HEK293 (cell line): ENCODE results near the gene MCM7.

Source experiments
- BCL11B ChIP-seq: fragments of 450-650 bp; formaldehyde crosslinking; IDR thresholded peaks from 2 replicates; pipeline ENCODE4 v1.5.1; 2016; ENCODE audit warnings: low read depth, missing biosample characterization, missing genetic modification characterization
- BCL6B ChIP-seq: fragments of 450-650 bp; formaldehyde crosslinking; IDR thresholded peaks from 2 replicates; pipeline ENCODE4 v1.5.1; 2017; ENCODE audit warnings: missing biosample characterization, missing genetic modification characterization
- KLF9 ChIP-seq: fragments of 450-650 bp; formaldehyde crosslinking; IDR thresholded peaks from 2 replicates; pipeline ENCODE4 v1.5.1; 2016; ENCODE audit warnings: missing biosample characterization, missing genetic modification characterization, low read depth
- SETDB1 ChIP-seq: IDR thresholded peaks from one replicate; pipeline ENCODE4 v1.6.1; 2017; ENCODE audit warnings: mild to moderate bottlenecking, low read length, moderate library complexity, mixed read lengths; ENCODE audit not compliant: insufficient read length
- SP7 ChIP-seq: fragments of 450-650 bp; formaldehyde crosslinking; IDR thresholded peaks from 2 replicates; pipeline ENCODE4 v1.5.1; 2016; ENCODE audit warnings: missing biosample characterization, missing genetic modification characterization
- ZBTB20 ChIP-seq: fragments of 450-650 bp; formaldehyde crosslinking; IDR thresholded peaks from 2 replicates; pipeline ENCODE4 v1.5.1; 2016; ENCODE audit warnings: missing biosample characterization, missing genetic modification characterization
- ZBTB26 ChIP-seq: fragments of 450-650 bp; formaldehyde crosslinking; optimal IDR thresholded peaks from 2 replicates; pipeline ENCODE3; 2016; ENCODE audit warnings: missing biosample characterization, mild to moderate bottlenecking, missing genetic modification characterization
- ZFP41 ChIP-seq: fragments of 450-650 bp; formaldehyde crosslinking; IDR thresholded peaks from 2 replicates; pipeline ENCODE4 v1.5.1; 2016; ENCODE audit warnings: missing biosample characterization, missing genetic modification characterization, borderline replicate concordance
- ZNF112 ChIP-seq: fragments of 450-650 bp; formaldehyde crosslinking; IDR thresholded peaks from 2 replicates; pipeline ENCODE4 v1.5.0; 2017; ENCODE audit warnings: missing biosample characterization, missing genetic modification characterization
- ZNF140 ChIP-seq: fragments of 450-650 bp; formaldehyde crosslinking; IDR thresholded peaks from 2 replicates; pipeline ENCODE4 v1.5.1; 2016; ENCODE audit warnings: missing biosample characterization, missing genetic modification characterization
- ZNF157 ChIP-seq: fragments of 450-650 bp; formaldehyde crosslinking; IDR thresholded peaks from 2 replicates; pipeline ENCODE4 v1.5.1; 2016; ENCODE audit warnings: missing biosample characterization, missing genetic modification characterization
- ZNF2 ChIP-seq: fragments of 450-650 bp; formaldehyde crosslinking; IDR thresholded peaks from 2 replicates; pipeline ENCODE4 v1.5.1; 2016; ENCODE audit warnings: missing biosample characterization, missing genetic modification characterization
- ZNF26 ChIP-seq: fragments of 450-650 bp; formaldehyde crosslinking; IDR thresholded peaks from 2 replicates; pipeline ENCODE4 v1.5.1; 2016; ENCODE audit warnings: missing biosample characterization, missing genetic modification characterization
- ZNF274 ChIP-seq, 2 experiments: fragments of 200-500 bp in 1 of 2; fragments of 450-650 bp in 1 of 2; sonication (Bioruptor generic) in 1 of 2; formaldehyde crosslinking in 1 of 2; IDR thresholded peaks; 2 replicates each; pipeline versions ENCODE4 v1.5.1 to v1.6.1; 2014 to 2016; ENCODE audit warnings: borderline replicate concordance in 1 of 2, inconsistent platforms in 1 of 2, low read length in 1 of 2, missing biosample characterization in 1 of 2, missing genetic modification characterization in 1 of 2
- ZNF280D ChIP-seq: fragments of 450-650 bp; formaldehyde crosslinking; IDR thresholded peaks from 2 replicates; pipeline ENCODE4 v1.5.1; 2016; ENCODE audit warnings: missing biosample characterization, missing genetic modification characterization
- ZNF292 ChIP-seq: fragments of 450-650 bp; formaldehyde crosslinking; IDR thresholded peaks from 2 replicates; pipeline ENCODE4 v1.5.1; 2016; ENCODE audit warnings: low read depth, missing biosample characterization, missing genetic modification characterization, borderline replicate concordance
- ZNF354C ChIP-seq: fragments of 450-650 bp; formaldehyde crosslinking; IDR thresholded peaks from 2 replicates; pipeline ENCODE4 v1.5.1; 2016; ENCODE audit warnings: missing biosample characterization, missing genetic modification characterization, low read depth, borderline replicate concordance
- ZNF394 ChIP-seq: fragments of 450-650 bp; formaldehyde crosslinking; IDR thresholded peaks from 2 replicates; pipeline ENCODE4 v1.5.1; 2016; ENCODE audit warnings: missing biosample characterization, missing genetic modification characterization, mild to moderate bottlenecking, moderate library complexity, borderline replicate concordance
- ZNF416 ChIP-seq: fragments of 450-650 bp; formaldehyde crosslinking; IDR thresholded peaks from 2 replicates; pipeline ENCODE4 v1.5.1; 2016; ENCODE audit warnings: missing biosample characterization, missing genetic modification characterization
- ZNF513 ChIP-seq: fragments of 450-650 bp; IDR thresholded peaks from 2 replicates; pipeline ENCODE4 v1.5.1; 2018; ENCODE audit warnings: missing biosample characterization, missing genetic modification characterization
- ZNF514 ChIP-seq: fragments of 450-650 bp; formaldehyde crosslinking; IDR thresholded peaks from 2 replicates; pipeline ENCODE4 v1.5.1; 2016; ENCODE audit warnings: missing biosample characterization, missing genetic modification characterization
- ZNF544 ChIP-seq: fragments of 450-650 bp; formaldehyde crosslinking; IDR thresholded peaks from 2 replicates; pipeline ENCODE4 v1.5.0; 2017; ENCODE audit warnings: missing biosample characterization, missing genetic modification characterization
- ZNF660 ChIP-seq: fragments of 450-650 bp; IDR thresholded peaks from 2 replicates; pipeline ENCODE4 v1.5.1; 2018; ENCODE audit warnings: missing biosample characterization, mild to moderate bottlenecking, missing genetic modification characterization
- ZNF76 ChIP-seq: fragments of 450-650 bp; formaldehyde crosslinking; IDR thresholded peaks from 2 replicates; pipeline ENCODE4; 2016; ENCODE audit warnings: low read depth, missing biosample characterization, missing genetic modification characterization, borderline replicate concordance
- TF ChIP-seq, protein P1 (sequence below): fragments of 450-650 bp; formaldehyde crosslinking; IDR thresholded peaks from 2 replicates; pipeline ENCODE4 v1.5.1; 2016; ENCODE audit warnings: missing biosample characterization, missing genetic modification characterization
- TF ChIP-seq, protein P2 (sequence below): fragments of 450-650 bp; formaldehyde crosslinking; IDR thresholded peaks from 2 replicates; pipeline ENCODE4 v1.5.1; 2016; ENCODE audit warnings: missing biosample characterization, missing genetic modification characterization

MCM7 gene

GRCh38 chr7:100148225-100148558 lies 47.0 kb upstream of the MCM7 start (continued):
- TF ChIP-seq, protein P1, sequence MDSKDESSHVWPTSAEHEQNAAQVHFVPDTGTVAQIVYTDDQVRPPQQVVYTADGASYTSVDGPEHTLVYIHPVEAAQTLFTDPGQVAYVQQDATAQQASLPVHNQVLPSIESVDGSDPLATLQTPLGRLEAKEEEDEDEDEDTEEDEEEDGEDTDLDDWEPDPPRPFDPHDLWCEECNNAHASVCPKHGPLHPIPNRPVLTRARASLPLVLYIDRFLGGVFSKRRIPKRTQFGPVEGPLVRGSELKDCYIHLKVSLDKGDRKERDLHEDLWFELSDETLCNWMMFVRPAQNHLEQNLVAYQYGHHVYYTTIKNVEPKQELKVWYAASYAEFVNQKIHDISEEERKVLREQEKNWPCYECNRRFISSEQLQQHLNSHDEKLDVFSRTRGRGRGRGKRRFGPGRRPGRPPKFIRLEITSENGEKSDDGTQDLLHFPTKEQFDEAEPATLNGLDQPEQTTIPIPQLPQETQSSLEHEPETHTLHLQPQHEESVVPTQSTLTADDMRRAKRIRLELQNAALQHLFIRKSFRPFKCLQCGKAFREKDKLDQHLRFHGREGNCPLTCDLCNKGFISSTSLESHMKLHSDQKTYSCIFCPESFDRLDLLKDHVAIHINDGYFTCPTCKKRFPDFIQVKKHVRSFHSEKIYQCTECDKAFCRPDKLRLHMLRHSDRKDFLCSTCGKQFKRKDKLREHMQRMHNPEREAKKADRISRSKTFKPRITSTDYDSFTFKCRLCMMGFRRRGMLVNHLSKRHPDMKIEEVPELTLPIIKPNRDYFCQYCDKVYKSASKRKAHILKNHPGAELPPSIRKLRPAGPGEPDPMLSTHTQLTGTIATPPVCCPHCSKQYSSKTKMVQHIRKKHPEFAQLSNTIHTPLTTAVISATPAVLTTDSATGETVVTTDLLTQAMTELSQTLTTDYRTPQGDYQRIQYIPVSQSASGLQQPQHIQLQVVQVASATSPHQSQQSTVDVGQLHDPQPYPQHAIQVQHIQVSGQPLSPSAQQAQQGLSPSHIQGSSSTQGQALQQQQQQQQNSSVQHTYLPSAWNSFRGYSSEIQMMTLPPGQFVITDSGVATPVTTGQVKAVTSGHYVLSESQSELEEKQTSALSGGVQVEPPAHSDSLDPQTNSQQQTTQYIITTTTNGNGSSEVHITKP (tag by site-specific recombination): no peak
- TF ChIP-seq BCL6B (tag by site-specific recombination) (no peak), ZNF354C (tag by site-specific recombination) (no peak), ZNF514 (no peak), SETDB1 (no peak), ZBTB20 (tag by site-specific recombination) (no peak), ZNF544 (no peak), ZNF660 (tag by site-specific recombination) (no peak), ZNF157 (tag by site-specific recombination) (no peak), ZNF416 (no peak), KLF9 (tag by site-specific recombination) (no peak), ZNF26 (tag by site-specific recombination) (no peak), ZNF394 (tag by site-specific recombination) (no peak), ZNF112 (tag by site-specific recombination) (no peak), ZNF140 (tag by site-specific recombination) (no peak), ZNF2 (tag by site-specific recombination) (0 out of 2 replicates have a peak, but pooled peaks have one; percentile 27), SP7 (tag by site-specific recombination) (0 out of 2 replicates have a peak, but pooled peaks have one; percentile 13), ZNF280D (tag by site-specific recombination) (no peak), ZNF292 (tag by site-specific recombination) (no peak), ZBTB26 (tag by site-specific recombination) (no peak), ZNF76 (tag by site-specific recombination) (no peak), ZNF513 (no peak), ZFP41 (no peak), ZNF274 (IDR thresholded peaks at IDR 0.05; ENCODE audit: low read length) (no peak), ZNF274 (tag by site-specific recombination; IDR thresholded peaks at IDR 0.05; ENCODE audit: borderline replicate concordance) (no peak), BCL11B (tag by site-specific recombination) (no peak)
- TF ChIP-seq, protein P2, sequence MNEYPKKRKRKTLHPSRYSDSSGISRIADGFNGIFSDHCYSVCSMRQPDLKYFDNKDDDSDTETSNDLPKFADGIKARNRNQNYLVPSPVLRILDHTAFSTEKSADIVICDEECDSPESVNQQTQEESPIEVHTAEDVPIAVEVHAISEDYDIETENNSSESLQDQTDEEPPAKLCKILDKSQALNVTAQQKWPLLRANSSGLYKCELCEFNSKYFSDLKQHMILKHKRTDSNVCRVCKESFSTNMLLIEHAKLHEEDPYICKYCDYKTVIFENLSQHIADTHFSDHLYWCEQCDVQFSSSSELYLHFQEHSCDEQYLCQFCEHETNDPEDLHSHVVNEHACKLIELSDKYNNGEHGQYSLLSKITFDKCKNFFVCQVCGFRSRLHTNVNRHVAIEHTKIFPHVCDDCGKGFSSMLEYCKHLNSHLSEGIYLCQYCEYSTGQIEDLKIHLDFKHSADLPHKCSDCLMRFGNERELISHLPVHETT (tag by site-specific recombination): 0 out of 2 replicates have a peak, but pooled peaks have one; percentile 20
